GM03348 (cell line): ENCODE results near the gene LSM2.
A peak's percentile ranks its signal among the peaks of the same experiment; 100 is the strongest.
"Not testable (repeated sequence)": the region's sequence is repeated elsewhere in the genome, so short reads cannot be mapped to it uniquely, and the experiment has no call there.

Experiments
- DNase-seq: peaks from one replicate; pipeline ENCODE4 v3.0.0; 2012; ENCODE audit warnings: low spot score

Gene LSM2

GRCh38 chr6:31797588-31797987 is 9.2 kb downstream of the LSM2 start:
- DNase-seq, result no peak

DNA sequence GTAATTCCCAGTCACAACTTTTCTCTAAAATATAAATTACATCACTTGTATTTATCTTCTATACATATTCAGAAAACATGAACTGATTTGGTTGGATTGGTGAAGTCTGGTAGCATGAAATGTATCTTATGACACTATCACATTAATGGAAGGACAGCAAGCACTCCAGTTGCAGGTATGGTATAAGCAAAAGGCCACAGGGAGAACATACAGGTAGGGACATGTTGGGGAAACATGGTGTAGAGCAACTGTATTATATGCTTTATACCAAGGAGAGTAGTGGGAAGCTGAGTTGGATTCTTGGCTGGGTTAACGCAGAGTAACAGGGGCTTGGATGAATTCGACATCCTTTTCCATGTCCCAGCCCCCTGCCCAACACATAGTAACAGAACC is 9.8 kb downstream of the LSM2 start:
- DNase-seq, result no peak

DNA sequence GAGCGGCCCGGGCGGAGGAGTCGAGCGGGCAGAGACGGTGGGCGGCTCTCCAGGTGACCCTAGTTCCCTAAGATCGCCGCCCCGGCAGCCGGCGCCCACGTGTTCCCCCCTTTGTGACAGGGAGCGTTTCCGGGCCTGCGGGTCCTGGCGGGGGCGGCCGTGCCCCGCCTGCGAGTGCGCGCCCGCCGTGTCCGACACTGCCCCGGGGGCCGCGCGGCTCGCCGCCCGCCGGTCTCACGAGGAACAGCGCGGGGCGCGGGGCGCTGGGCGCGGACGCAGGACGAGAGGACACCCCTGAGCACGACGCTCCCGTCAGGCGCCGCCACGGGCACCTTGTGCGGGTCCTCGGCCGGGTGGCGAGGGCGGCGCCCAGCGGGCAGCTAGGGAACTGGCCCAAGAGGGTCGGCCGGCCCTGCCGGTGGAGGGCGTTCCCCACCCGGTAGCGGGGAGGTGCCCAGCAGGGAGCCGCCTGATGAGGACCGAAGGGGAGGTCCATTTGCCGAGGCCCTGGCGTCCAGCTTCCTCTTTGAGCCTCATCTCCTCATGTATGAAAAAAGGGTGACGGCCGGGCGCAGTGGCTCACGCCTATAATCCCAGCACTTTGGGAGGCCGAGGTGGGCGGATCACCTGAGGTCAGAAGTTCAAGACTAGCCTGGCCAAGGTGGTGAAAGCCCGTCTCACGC is 11.0 kb downstream of the LSM2 start, which contains the start of gene VARS1:
Gene VARS1, minus strand, starts transcription at position 137 of the 683 bp plus-strand sequence. CDS start 535 bp downstream, outside the sequence.
- DNase-seq, result peak; percentile 98

GRCh38 chr6:31794866-31795615 is 11.7 kb downstream of the LSM2 start:
- DNase-seq, result no peak

DNA sequence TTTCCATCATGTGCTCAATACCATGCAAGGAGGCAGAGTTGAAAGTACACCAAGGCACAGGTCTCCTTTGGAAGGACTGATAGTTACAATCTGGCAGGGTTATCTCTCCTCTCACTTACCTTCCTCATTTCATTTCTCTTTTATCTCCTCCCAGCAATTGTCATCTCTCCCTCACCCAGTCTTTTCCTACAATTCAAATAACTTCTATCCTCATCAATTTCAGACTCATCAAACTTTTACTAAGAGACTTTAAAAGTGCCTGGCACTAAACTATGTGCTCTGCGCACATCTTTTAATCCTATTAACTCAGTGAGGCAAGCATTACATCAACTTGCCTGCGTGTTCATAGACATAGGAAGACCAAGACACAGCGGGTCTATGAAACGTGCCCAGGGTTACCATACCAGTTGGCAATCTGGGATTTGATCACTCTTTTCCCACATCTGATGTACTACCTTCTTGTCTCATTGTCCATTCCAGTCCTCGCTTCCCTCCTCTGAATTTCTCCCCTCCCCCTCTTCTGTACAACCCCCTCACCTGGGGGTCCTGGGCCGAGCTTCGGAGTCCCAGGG is 12.4 kb downstream of the LSM2 start:
- peak; percentile 34 for DNase-seq

- not testable (repeated sequence) for DNase-seq
These were observed 12.9 kb downstream of the LSM2 start for GRCh38 chr6:31793927-31794245.

DNA sequence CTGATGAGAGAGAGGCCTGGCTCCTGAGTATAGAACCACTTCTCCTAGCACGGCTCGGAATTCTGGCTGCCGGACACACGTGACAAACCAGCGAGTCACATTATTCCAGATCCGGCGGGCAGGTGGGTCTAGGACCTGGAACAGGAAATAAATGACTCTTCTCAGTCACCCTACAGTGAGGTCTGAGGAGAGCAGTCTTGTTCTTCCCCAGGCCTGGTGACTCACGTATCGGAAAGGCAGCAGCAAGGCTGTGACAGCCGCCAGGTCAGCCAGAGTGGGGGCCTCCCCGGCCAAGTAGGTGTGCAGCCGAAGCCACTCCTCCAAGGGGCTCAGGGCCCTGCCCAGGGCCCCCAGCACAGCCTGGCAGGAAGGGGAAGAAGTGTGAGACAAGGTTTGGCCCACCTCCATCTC is 14.0 kb downstream of the LSM2 start:
- peak; percentile 14 for DNase-seq

GRCh38 chr6:31792090-31792374 is 14.7 kb downstream of the LSM2 start:
- DNase-seq, result no peak

DNA sequence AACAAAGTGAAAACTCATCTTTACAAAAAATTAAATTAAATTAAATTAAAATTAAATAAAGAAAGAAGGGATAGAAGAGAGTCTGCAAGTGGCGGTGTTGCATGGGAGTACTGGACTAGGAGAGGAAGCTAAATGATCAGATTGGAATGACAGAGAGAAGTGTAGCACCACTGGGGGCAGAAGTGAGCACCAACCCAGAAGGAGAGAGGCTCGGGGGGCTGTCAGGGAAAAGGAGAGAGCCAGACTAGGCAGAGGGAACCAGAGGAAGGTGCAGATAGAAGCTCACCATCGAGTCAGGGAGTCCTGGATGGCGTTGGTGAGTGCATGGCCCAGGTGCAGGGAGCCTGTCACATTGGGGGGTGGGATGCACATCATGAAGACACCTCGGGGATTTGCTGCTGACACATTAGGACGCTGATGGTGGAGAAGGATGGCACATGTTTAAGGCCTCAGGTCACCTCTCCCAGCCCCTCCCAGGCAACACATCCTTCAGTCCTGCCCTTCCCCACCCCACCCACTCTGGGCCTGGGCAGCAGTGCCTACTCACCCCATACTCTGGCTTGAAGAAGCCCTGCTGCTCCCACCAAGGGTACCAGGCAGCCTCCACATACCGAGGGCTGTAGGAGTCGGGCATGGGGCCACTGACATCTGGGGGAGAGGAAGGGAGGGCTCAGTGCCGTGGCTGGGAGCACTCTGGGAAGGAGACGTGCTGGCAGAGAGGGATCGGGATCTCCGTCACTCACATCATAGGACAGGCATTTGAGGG is 15.3 kb downstream of the LSM2 start:
- peak; percentile 82 for DNase-seq

DNA sequence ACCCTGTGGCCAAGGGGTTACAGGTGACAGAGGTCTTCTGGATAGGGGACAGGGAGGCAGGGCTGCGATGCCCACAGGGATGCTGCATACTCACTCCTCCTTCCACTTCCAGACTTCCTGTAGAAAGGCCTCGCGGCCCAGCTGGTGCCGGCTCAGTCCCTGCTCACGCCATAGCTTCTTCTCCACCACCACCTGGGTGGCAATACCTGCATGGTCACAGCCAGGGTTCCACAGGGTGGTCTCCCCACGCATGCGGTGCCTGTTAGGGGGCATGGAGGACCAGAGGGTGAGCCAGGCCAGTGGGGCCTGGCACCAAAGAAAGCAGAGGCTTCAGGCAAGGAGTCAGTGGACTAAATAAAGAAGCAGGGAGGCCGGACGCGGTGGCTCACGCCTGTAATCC is 21.3 kb downstream of the LSM2 start:
- no peak for DNase-seq

DNA sequence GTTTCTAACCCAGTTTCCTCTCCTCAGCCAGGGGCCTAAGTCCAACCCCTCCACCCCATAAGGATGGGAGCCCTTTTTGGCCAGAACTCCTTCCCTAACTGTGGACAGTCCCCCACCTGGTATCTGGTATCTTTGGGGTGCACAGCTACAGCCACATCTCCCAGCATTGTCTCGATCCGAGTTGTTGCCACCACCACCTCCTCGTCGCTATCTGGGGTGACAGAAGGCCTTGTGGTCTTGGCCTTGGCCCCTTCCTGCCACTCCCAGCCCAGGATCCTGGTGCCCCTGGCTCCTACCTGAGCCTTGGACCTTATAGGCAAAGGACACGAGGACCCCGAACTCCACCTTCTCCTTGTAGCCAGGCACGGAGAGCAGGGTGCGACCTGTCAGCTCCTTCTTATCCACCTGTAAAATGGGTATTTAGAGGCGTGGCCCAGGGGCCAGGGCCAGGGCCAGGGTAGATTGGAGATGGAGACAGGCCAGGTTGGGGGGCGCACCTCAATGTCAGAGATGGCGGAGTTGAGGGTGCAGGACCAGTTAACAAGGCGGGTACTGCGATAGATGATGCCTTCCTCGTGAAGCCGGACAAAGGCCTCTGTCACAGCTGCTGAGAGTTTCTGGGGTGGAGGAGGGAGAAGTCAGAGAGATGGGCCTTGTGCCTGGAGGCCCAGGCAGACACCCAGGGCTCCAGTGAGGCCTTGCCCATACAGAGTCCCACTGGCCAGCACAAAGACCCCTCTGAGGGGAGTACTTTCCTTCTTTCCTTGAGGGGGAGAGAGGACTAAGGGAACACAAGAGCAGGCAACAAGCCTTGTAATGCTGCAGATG is 22.5 kb downstream of the LSM2 start:
- DNase-seq, result no peak

- DNase-seq, result no peak
These were observed 24.5 kb downstream of the LSM2 start for GRCh38 chr6:31782126-31782855.

GRCh38 chr6:31781244-31782125 is 25.3 kb downstream of the LSM2 start:
- DNase-seq, result no peak

GRCh38 chr6:31780507-31781243 is 26.1 kb downstream of the LSM2 start:
- no peak for DNase-seq

DNA sequence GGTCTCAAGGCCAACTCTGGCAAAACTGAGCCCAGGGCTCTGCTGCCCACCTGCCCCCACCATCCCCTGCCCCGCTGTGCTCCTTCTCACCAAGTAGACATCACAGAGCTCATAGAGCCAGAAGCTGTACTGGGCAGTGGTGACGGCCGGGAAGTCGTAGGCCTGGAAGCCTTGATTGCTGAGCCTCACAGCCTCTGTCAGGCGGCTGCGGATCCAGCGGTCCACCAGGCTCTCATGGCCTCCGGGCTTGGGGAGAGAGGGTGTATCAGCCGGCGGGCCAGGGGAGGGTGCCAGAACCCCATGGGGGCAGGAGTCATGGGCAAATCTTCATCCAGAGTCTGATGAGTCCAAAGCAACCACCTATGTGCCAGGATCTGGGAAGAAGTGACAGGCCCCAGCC is 26.9 kb downstream of the LSM2 start:
- no peak for DNase-seq

DNA sequence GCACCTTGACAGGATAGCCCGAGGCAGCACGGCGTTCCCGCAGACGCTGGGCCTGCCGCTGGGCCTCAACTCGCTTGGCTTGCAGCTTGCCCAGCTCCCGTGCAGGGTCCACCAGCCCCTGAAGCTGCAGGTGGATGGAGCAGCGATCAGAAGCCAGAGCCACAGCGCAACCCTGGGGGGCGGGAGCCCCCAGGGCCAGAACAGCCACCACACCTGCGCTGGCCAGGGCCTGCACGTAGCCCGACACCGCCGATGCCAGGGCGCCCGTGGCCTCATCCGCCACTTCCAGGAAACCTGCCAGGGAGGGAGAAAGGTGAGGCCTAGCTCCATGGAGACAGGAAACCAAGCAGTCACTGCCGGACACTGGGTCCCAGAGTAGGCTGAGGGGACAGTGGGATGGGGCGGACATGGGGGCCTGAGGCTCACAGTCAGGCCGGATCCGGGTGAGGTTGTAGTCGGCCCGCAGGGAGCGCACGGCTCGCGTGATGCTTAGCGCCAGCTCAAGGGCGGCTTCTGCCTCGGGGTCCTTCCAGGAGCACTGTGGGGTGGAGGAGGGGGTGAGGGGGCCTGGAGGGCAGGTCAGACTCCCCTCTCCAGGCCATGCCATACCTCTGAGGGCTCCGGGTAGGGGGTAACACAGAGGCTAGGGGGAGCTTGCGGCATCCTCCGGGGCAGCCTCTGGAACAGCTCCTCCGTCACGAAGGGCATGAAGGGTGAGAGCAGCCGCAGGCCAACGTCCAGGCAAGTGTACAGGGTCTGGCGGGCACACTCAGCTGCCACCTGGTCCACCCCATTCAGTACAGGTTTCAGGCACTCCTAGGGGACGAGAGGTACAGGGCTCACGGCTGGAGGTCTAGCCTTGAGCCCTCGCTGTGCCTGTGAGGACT is 27.5 kb downstream of the LSM2 start:
- DNase-seq, result no peak

GRCh38 chr6:31778193-31778592 is 28.6 kb downstream of the LSM2 start:
- DNase-seq, result no peak

- no peak for DNase-seq
These were observed 29.1 kb downstream of the LSM2 start for GRCh38 chr6:31777667-31778050.
